Chondrocyte (in vitro differentiated cells): ENCODE results near the gene WBP2. TPM values are rescaled to one million over a fixed set of nuclear protein-coding genes. Genes with fewer than 3 reads are reported as not detected.

Experiments
- DNase-seq: peaks from one replicate; pipeline ENCODE4 v3.0.0; 2021; ENCODE audit warnings: mixed read lengths, low spot score
- H3K27ac Mint-ChIP-seq: one replicate; pipeline ENCODE4 v1.8.0; 2021; ENCODE audit warnings: mild to moderate bottlenecking, moderate library complexity, mixed read lengths; ENCODE audit not compliant: unreplicated experiment
- H3K27me3 Mint-ChIP-seq: 2 replicates; pipeline ENCODE4 v1.8.0; 2021; ENCODE audit warnings: low read depth, mixed read lengths
- H3K36me3 Mint-ChIP-seq: 2 replicates; pipeline ENCODE4 v1.8.0; 2021; ENCODE audit warnings: low read depth, mixed read lengths
- H3K4me1 Mint-ChIP-seq: 2 replicates; pipeline ENCODE4 v1.8.0; 2021; ENCODE audit warnings: low read depth, mild to moderate bottlenecking, mixed read lengths
- H3K4me3 Mint-ChIP-seq: one replicate; pipeline ENCODE4 v1.8.0; 2021; ENCODE audit warnings: mild to moderate bottlenecking, moderate library complexity, mixed read lengths; ENCODE audit not compliant: unreplicated experiment
- H3K9me3 Mint-ChIP-seq: 2 replicates; pipeline ENCODE4 v1.8.0; 2021; ENCODE audit warnings: low read depth, mixed read lengths
- total RNA-seq: library from RNA; stranded (reverse); gene quantifications from 3 replicates; pipeline ENCODE4 v1.2.1, GENCODE V29; 2021
- TF ChIP-seq, protein P1 (sequence below): fragments of 200-600 bp; sonication (generic); IDR thresholded peaks from 2 replicates; pipeline ENCODE4 v1.5.0; 2021; ENCODE audit warnings: antibody characterized with exemption, mild to moderate bottlenecking, moderate library complexity

The WBP2 gene
- total RNA-seq, 1 donor from 2014 or later: 62.5 TPM

DNA sequence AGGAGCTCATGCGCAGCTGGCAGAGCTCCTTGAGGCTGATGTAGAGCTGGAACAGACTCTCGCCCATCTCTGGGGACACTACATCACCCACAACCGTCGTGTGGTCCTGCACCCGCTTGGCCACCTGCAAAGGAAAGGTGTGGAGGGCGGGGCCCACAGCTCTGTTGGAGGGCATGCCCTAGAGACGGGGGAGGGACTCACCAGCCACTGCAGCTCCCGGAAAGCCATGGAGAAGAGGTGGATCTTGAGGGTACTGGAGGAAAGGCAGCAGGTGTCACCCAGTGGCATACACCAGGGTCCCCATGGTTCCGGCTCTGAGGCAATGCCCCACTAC is 19.5 kb downstream of the WBP2 start:
- DNase-seq: no peak
- TF ChIP-seq, protein P1, sequence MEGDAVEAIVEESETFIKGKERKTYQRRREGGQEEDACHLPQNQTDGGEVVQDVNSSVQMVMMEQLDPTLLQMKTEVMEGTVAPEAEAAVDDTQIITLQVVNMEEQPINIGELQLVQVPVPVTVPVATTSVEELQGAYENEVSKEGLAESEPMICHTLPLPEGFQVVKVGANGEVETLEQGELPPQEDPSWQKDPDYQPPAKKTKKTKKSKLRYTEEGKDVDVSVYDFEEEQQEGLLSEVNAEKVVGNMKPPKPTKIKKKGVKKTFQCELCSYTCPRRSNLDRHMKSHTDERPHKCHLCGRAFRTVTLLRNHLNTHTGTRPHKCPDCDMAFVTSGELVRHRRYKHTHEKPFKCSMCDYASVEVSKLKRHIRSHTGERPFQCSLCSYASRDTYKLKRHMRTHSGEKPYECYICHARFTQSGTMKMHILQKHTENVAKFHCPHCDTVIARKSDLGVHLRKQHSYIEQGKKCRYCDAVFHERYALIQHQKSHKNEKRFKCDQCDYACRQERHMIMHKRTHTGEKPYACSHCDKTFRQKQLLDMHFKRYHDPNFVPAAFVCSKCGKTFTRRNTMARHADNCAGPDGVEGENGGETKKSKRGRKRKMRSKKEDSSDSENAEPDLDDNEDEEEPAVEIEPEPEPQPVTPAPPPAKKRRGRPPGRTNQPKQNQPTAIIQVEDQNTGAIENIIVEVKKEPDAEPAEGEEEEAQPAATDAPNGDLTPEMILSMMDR: no peak
- Mint-ChIP-seq H3K4me3 (no peak overlapping the region), H3K27ac (no peak overlapping the region), H3K9me3 (no peaks in the 10 kb centered on the region), H3K27me3 (no peaks in the 10 kb centered on the region), H3K36me3 (no peaks in the 10 kb centered on the region), H3K4me1 (peaks cover 2% of the 10 kb centered on the region)

DNA sequence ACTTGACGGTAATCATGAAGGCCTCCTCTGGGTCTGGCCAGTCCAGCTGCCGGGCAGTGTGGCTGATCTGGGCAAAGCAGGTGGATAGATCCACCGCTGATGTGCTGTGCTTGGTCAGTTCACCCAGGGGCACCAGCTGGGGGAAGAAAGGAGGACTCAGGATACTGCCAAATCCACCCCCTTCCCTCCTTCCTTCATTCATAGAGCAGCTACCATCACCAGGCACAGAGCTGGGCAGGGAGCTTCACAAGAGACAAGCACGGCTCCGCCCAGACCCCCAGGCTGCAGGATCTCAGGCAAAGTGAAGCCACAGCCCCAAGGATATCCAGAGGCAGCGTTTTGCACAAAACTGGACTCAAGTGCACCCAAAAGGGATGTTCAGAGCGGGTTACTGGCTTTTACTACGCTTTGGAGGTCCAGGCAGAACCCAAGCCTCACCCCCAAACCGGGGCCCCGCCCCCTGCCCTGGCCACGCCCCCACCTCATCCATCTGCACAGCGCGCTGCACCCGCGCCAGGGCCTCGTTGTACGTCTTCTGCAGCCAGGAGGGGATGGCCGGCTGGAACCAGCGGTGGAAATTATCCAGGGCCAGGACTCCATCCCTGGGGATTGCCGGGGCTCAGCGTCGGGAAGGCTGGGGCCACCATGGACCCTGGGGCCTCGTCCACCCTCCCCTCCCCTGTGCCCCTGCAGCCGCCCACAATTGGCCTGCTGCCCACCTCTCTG is 20.0 kb downstream of the WBP2 start:
- TF ChIP-seq, protein P1: no peak
- H3K4me3 Mint-ChIP-seq: no peak overlapping the region
- H3K36me3 Mint-ChIP-seq: no peaks in the 10 kb centered on the region
- H3K4me1 Mint-ChIP-seq: peaks cover 2% of the 10 kb centered on the region
- no peak overlapping the region for H3K27ac Mint-ChIP-seq
- H3K27me3 Mint-ChIP-seq: no peaks in the 10 kb centered on the region
- no peaks in the 10 kb centered on the region for H3K9me3 Mint-ChIP-seq
- no peak for DNase-seq

DNA sequence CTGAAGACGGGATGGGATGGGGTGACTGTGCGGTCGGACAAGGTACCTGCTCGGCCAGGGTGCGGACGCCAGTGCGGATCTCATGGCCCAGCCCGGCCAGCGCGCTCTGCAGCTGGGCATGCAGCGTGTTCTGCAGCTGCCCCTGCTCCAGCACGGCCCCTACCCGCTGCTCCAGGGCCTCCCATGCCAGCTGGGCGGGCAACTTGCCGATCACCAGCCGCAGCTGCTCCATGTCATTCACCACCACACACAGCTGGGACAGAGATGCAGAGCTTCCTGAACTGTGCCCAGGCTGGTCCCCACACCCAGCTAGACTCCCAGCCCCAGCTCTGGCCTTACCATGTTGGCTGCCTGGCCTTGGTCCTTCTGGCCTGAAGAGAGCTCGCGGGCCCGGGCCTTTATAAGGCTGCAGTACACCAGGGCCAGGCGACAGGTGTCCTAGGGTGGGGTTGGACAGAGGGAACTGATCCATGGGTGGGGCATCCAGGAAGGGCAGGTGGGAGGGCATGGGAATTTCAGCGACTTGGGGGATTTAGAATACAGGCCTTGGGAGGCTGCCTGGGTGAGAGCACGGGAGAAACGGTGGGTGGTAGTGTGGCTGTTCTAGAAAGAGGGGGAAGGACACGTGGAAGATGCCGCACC is 20.7 kb downstream of the WBP2 start:
- Mint-ChIP-seq H3K4me1 (peaks cover 2% of the 10 kb centered on the region), H3K9me3 (no peaks in the 10 kb centered on the region)
- TF ChIP-seq, protein P1: no peak

DNA sequence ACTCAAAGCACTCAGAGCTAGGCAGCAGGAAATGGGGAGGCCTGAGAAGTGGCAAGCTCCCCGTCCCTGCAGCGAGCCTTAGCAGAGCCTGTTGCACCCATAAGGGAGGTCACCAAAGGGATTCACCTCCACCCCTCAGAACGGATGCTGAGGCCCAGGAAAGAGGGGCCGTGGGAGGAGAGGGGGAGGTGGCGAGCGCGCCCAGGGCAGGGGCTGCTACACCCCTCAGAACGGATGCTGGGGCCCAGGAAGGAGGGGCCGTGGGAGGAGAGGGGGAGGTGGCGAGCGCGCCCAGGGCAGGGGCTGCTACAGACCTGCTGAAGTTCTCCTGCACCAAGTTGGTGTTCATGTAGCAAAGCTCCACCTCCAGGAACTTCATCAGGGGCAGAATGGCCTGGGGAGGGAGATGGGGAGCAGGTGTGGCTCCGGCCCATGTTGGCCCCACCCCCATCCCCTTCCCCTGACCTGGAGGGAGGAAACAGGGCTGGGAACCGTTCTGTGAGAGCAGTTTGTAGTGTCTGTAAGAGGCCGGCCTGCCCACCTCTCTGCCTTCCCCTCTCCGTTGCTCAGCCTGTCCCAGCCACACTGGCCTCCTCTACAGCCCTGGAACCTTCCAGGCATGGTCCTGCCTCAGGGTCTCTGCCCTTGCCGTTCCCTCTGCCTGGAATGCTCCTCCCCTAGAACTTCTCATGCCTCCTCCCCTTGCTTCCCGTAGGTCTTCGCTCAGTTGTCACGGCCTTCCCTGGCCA is 22.3 kb downstream of the WBP2 start:
- no peak overlapping the region for H3K4me3 Mint-ChIP-seq
- H3K9me3 Mint-ChIP-seq: no peaks in the 10 kb centered on the region
- H3K27ac Mint-ChIP-seq: no peak overlapping the region
- no peak for DNase-seq
- TF ChIP-seq, protein P1: no peak
- no peaks in the 10 kb centered on the region for H3K27me3 Mint-ChIP-seq
- peaks cover 6% of the 10 kb centered on the region for H3K4me1 Mint-ChIP-seq
- H3K36me3 Mint-ChIP-seq: no peaks in the 10 kb centered on the region

More for the DNA sequence above, 20.7 kb downstream of the WBP2 start:
- no peaks in the 10 kb centered on the region for H3K36me3 Mint-ChIP-seq
- no peak overlapping the region for H3K4me3 Mint-ChIP-seq
- DNase-seq: peak; percentile 92
- H3K27ac Mint-ChIP-seq: no peak overlapping the region
- H3K27me3 Mint-ChIP-seq: no peaks in the 10 kb centered on the region

DNA sequence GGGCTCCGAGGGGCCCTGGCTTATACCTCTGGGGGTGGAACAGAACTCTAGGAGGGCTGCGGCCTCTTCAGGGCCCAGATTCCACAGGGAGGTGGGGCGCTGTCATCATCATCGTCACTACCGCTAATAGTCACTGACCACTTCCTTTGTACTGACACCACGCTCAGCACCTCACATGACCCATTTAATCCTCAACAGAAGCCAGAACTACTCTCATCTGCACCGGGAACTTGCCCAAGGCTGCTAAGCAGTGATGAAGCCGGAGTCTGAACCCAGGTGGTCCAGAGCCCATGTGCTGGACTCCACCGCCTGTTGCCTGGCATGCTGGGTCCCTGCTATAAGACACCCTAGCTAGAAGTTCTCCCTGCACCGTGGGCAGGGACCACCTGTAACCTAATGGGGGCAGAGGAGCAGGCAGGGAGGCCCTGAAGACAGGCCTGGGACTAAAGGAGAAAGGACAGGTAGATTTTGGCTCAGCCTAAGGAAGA is 22.9 kb downstream of the WBP2 start:
- Mint-ChIP-seq H3K27me3 (no peaks in the 10 kb centered on the region), H3K4me3 (no peak overlapping the region), H3K9me3 (no peaks in the 10 kb centered on the region), H3K4me1 (peaks cover 12% of the 10 kb centered on the region), H3K27ac (no peak overlapping the region), H3K36me3 (no peaks in the 10 kb centered on the region)
- TF ChIP-seq, protein P1: no peak
- no peak for DNase-seq
